Stimulated activated naive CD4-positive, alpha-beta T cell (primary cell): ENCODE measurements around the gene THAP11.

Experiments
- DNase-seq, 6 experiments: peaks; one replicate each; lab custom pipeline; 2025; lab: John Stamatoyannopoulos, UW

The THAP11 gene

DNA sequence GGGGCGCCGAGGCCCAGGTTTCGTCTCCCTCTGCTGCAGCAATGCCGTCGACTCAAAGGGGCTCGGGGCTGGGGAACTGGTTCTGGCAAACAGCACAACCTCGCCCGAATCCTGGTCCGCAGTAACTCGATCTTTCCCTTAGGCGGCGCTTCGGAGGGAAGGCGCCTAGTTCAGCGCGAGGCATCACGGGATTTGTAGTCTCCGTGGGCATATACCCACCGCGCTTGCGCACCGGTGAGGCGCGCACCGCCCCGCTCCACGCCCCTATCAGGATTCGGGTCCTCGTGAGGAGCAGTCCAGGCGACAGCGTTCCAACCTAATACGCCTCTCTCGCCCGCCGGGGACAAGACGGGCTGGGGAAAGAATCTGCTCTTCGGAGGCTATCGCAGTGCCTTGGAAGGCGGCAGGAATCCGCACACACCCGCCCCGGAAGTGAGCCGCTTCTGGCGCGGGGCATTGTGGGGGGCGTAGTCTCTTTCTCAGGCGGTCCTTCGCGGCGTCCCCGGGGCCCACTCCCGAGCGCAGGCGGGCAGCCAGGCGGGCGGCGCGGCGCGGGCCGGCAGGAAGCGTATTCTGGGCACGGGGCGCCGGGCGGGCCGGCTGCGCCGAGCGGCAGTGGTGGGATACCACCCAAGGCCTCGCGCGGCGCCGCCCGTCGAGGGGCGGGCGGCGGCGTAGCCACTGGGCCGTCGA is at the start of gene THAP11:
THAP11 (plus strand) TSS at position 505 of the 693 bp plus-strand sequence. CDS start 235 bp downstream, outside the sequence.
- peak; percentile 90 to 100 (median 94) for DNase-seq

- DNase-seq: no peak
Measured at GRCh38 chr16:67796099-67796718, 45.9 kb upstream of the THAP11 start.

DNA sequence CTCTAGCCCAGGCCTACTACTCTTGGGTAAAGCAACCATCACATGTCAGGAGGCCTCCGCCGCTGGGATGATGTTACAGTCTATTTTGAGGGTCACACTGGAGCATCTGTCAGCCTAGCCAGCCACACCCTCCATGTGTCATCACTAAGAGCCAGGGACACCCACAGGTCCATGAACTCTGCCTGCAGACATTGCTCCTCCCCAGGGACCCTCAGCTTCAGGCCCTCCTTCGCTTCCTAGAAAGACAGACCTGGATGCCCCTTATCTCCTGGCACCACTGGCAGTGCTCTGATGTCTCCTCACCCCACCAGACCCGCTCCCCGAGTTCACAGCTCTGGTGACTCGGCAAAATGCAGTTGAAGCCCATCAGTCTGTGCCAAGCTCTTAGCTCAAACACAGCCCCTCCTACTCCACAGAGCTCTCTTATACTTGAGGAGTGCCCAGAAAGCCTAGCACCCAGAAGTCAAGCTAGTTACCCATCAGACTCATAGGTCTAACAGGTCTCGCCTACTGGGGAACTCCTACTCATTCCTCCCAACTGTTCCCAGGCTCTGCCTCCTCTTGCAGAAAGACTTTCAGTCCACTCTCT is 41.7 kb upstream of the THAP11 start:
- no peak for DNase-seq

- DNase-seq: no peak
Measured at GRCh38 chr16:67801241-67801640, 40.9 kb upstream of the THAP11 start.

GRCh38 chr16:67801883-67802282 is 40.2 kb upstream of the THAP11 start:
- peak in 4 of 6 experiments; percentile 13 to 42 (median 41) for DNase-seq

DNA sequence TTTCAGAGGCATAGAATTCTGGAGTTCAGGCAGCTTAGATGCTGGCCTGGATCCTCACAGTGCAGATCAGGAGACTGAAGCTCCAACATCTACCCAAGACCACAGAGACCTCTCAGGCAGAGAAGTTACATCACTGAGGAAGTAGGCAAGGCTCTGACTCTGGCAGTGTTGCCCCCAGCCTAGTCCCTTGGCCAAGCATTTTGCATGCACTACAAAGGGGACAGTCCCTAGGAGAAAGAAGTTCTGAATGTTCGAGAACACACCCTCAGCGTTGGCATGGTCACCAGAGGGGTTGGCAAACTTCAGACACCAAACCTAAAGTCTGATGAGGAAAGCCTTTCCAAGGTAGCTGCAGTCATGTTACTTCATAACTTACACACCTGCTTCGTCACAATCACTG is 38.2 kb upstream of the THAP11 start:
- DNase-seq: no peak

- DNase-seq: no peak
Measured at GRCh38 chr16:67804853-67805542, 37.1 kb upstream of the THAP11 start.

- no peak for DNase-seq
Measured at GRCh38 chr16:67805718-67806427, 36.2 kb upstream of the THAP11 start.

- DNase-seq: peak; percentile 94 to 98 (median 96)
Measured at GRCh38 chr16:67806428-67807147, 35.5 kb upstream of the THAP11 start, which contains the start of the genes RANBP10 and TSNAXIP1. Gene RANBP10, minus strand, starts transcription at chr16:67806560. Its CDS starts 24 bp downstream, at chr16:67806536. Gene TSNAXIP1, plus strand, starts transcription at chr16:67806889. Its CDS starts 261 bp downstream, at chr16:67807150.

DNA sequence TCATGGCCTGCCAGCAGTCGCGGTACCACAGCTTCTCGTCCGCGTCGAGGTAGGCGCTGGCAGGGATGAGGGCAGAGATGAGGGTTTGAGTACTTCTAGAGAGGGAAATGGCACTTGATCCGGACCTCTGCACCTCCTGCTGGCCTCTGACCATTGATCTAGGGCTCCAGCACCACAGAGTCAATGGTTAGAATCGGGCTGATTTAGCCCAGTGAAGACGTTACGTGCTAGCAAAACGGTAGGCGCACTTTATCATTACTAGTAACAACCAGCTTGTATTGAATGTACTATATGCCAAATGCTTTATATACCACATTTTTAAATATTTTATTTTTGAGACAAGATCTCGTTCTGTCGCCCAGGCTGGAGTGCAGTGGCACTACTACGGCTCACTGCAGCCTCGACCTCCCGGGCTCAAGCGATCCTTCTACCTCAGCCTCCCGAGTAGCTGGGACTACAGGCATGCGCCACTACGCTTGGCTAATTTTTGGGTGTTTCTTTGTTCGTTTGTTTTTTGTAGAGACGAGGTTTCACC is 34.9 kb upstream of the THAP11 start:
- DNase-seq: no peak

DNA sequence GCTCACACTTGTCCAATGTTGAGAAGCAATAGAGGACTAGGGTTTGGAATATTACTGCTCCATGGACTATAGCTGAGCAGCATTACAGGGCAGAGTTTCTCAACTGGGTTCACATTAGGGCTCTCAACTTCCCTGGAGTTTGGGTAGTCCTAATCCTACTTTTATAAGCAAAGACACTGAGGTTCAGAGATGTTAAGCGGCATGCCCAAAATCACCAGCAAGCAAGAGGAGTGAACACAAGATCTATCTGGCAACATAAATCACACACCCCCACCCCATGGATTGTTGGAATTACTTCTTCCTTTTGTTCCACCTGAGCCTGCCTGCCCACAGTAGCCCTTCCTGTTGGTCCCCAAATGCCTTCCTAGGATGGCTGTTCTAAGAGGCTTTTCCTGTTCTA is 30.2 kb upstream of the THAP11 start:
- no peak for DNase-seq

DNA sequence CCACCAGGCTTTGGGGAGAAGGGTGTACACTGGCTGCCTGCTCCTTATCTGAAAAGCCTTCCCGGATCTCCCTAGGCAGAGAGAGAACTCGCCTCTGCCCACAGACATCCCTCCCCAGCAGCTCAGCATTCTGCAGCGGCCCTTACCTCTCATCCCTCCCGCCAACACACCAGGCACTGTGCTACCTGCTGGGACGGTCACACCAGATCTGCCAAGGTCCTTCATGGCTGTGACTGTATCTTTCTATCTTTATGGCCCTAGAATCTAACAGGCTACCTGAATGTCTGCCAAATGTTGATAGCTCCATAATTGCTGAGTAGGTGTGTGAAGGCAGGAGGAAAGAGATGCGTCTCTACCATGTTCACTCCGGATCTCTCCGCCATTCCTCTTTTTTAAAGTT is 27.6 kb upstream of the THAP11 start:
- no peak for DNase-seq

GRCh38 chr16:67820608-67821259 is 21.4 kb upstream of the THAP11 start:
- no peak for DNase-seq

- no peak for DNase-seq
Measured at GRCh38 chr16:67822511-67822910, 19.6 kb upstream of the THAP11 start.

DNA sequence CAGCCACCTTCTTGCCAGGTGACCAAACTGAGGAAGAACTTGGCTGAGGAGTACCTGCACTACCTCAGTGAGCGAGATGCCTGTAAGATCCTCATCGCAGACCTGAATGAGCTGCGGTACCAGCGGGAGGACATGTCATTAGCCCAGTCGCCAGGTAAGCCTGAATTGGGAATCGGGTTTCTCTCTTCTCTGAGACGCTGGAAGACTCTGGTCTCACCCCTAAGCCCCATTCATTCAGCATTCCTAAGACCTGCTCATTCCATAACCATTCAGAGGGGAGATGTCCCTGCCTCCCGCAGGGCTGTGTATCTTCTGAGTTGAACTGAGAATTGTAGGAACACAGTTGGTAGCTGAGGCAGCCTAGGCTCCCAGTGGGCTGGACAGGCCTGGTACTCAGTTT is 17.0 kb upstream of the THAP11 start:
- DNase-seq: no peak

- no peak for DNase-seq
Measured at GRCh38 chr16:67825906-67826305, 16.2 kb upstream of the THAP11 start.

DNA sequence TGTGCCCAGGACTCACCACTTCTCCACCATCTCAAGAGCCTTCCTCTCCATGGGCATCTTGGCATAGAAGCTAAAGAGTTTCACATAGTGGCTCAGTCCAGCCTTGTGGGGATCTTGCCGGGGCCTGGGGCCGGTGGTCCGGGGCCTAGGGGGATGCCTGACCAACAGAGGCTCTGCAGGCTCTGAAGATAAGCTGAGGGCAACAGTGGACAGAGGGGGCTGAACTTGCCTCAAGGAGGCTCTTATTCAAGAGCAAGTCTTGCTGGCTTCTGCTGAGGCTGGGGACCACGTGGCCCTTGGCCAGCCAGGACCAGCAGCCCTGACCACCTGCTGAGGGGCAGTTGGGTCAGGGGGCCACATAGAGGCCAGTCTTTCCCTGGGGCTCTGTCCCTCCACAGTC is 13.5 kb upstream of the THAP11 start:
- no peak for DNase-seq

GRCh38 chr16:67833030-67833414 is 9.1 kb upstream of the THAP11 start:
- DNase-seq: no peak

GRCh38 chr16:67833415-67834241 is 8.5 kb upstream of the THAP11 start:
- DNase-seq: peak; percentile 76 to 91 (median 88)

- no peak for DNase-seq
Measured at GRCh38 chr16:67834242-67834614, 7.9 kb upstream of the THAP11 start.
